ENCODE measurements around the gene SPG7.

DNA sequence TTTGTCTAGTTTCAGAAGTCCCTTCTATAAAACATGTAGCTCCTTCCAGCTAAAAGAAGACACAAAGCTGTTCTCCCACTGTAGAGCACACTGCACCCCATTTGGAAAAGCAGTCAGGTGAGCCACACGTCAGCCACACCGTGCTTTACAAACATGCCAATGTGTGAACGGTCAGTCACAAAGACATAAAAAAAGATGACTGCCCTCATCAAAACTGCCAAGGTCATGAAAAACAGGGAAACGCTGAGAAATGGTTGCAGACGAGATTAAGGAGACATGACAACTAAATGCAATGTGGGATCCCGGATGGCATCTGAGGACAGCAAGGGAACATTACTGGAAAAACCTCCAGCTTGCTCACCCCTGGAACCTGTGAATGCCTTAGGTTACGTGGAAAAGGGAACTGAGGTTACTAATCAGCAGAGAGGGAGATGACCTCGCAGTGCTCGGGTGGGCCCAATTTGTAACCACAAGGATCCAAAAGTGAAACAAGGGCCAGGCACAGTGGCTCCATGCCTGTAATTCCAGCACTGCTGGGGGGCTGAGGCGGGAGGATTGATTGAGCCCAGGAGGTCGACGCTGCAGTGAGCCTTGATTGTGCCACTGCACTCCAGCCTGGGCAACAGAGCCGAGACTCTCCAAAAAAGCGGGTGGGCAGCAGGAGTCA, 25.9 kb upstream of the SPG7 start:
- TF ChIP-seq, protein P1, sequence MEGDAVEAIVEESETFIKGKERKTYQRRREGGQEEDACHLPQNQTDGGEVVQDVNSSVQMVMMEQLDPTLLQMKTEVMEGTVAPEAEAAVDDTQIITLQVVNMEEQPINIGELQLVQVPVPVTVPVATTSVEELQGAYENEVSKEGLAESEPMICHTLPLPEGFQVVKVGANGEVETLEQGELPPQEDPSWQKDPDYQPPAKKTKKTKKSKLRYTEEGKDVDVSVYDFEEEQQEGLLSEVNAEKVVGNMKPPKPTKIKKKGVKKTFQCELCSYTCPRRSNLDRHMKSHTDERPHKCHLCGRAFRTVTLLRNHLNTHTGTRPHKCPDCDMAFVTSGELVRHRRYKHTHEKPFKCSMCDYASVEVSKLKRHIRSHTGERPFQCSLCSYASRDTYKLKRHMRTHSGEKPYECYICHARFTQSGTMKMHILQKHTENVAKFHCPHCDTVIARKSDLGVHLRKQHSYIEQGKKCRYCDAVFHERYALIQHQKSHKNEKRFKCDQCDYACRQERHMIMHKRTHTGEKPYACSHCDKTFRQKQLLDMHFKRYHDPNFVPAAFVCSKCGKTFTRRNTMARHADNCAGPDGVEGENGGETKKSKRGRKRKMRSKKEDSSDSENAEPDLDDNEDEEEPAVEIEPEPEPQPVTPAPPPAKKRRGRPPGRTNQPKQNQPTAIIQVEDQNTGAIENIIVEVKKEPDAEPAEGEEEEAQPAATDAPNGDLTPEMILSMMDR (IDR thresholded peaks at IDR 0.05; ENCODE audit: poor library complexity) = no peak
- no peak for TF ChIP-seq EZH2 (IDR thresholded peaks at IDR 0.05; ENCODE audit: borderline replicate concordance)

Data from hepatocyte (in vitro differentiated cells).